Measurements from ENCODE around the gene MRPL19.

GRCh38 chr2:75719616-75720015 lies 73.0 kb downstream of the MRPL19 start:
- TF ChIP-seq ZNF274 (IDR thresholded peaks at IDR 0.05; ENCODE audit: low read depth, low read length) (no peak), SUZ12 (IDR thresholded peaks at IDR 0.05; ENCODE audit: extremely low read depth, insufficient read depth, insufficient read length) (no peak)

Measured in NT2/D1 (cell line).